IPS-15b (cell line): ENCODE data around the gene AHSP.
A peak's percentile ranks its signal among the peaks of the same experiment; 100 is the strongest.
"Not testable (repeated sequence)": the region's sequence is repeated elsewhere in the genome, so short reads cannot be mapped to it uniquely, and the experiment has no call there.

Source experiments
- H3K27me3 ChIP-seq: one replicate; pipeline ENCODE4 v1.6.1; 2013; ENCODE audit warnings: low read length; ENCODE audit not compliant: control insufficient read depth, insufficient read depth
- H3K36me3 ChIP-seq: one replicate; pipeline ENCODE4 v1.6.1; 2013; ENCODE audit warnings: low read length; ENCODE audit not compliant: control insufficient read depth, insufficient read depth
- H3K4me1 ChIP-seq: one replicate; pipeline ENCODE4 v1.6.1; 2013; ENCODE audit warnings: mild to moderate bottlenecking, low read length; ENCODE audit not compliant: control insufficient read depth, insufficient read depth
- H3K4me3 ChIP-seq: one replicate; pipeline ENCODE4 v1.5.1; 2013; ENCODE audit warnings: low read depth, low read length
- H3K9ac ChIP-seq: one replicate; pipeline ENCODE4 v1.6.1; 2013; ENCODE audit warnings: low read depth, mild to moderate bottlenecking, low read length
- H3K9me3 ChIP-seq: one replicate; pipeline ENCODE4 v1.6.1; 2013; ENCODE audit warnings: mild to moderate bottlenecking, low read length; ENCODE audit not compliant: control insufficient read depth, insufficient read depth

Gene AHSP, protein sequence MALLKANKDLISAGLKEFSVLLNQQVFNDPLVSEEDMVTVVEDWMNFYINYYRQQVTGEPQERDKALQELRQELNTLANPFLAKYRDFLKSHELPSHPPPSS

DNA sequence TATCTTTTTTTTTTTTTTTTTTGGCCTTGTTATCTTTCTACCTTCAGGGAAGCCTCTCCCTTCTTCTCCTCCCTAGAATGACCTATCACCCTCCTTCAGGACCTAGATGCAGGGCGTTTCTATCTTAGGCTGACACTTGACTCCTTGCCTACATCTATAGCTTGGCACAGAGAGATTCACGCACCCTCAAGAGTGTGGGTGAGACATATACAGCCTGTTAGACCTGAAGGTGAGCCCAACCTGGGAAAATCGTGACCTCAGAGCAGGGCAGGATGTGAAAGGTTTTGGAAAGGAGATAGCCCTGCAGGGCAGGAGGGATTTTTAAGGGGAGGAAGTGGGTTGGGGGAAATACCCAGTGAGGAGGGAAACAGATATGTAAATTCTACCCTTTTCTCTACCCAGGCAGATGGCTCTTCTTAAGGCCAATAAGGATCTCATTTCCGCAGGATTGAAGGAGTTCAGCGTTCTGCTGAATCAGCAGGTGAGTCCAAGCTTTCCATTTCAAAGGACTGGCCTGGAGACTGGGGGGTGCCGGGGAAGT lies at the start of gene AHSP:
TSS of gene AHSP (plus strand) at position 167 of the 541 bp plus-strand sequence. CDS start at position 407, 240 bp downstream.
- H3K36me3 ChIP-seq: no peaks in the 10 kb centered on the region
- no peaks in the 10 kb centered on the region for H3K9me3 ChIP-seq
- H3K4me1 ChIP-seq: peaks cover 21% of the 10 kb centered on the region
- H3K9ac ChIP-seq: no peak within 1 kb of the TSS
- peaks cover 47% of the 10 kb centered on the region for H3K27me3 ChIP-seq
- peak within 1 kb of the TSS; percentile 64 for H3K4me3 ChIP-seq

DNA sequence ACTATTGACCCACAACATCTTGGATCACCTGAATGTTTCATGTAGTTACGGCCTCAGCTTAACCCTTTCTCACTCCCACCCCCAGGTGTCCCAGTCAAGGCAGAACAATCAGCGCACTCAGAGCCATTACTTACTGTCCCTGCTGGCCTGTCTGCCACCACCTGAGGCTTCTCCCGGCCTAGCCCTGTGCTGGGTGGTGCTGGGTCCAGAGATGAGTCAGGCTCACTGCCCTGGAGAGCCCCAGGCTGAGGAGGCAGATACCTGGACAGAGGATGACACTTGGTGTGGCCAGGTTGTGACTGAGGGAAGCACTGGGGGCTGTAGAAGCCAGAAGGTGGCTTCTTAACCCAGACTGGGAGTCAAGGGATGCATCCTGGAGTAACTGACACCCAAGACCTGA lies 48.7 kb upstream of the AHSP start:
- Histone ChIP-seq H3K4me3 (no peak overlapping the region), H3K9ac (no peak overlapping the region), H3K4me1 (no peaks in the 10 kb centered on the region), H3K36me3 (no peaks in the 10 kb centered on the region), H3K9me3 (no peaks in the 10 kb centered on the region), H3K27me3 (peaks cover 58% of the 10 kb centered on the region)

DNA sequence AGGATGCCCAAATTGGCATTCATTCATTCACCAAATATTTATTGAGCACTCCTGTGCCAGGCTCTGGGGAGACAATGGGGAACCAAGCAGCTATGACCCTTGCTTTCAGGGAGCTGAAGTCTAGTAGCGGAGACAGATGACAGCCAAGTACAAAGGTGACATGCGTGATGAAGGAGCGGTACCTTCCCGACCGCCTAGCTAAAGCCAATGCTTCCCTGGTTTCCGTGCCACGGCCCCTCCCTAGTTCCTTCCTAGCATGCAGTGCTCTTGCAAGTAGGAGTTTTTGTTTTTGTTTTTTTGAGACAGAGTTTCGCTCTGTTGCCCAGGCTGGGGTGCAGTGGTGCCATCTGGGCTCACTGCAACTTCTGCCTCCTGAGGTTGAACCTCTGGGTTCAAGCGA lies 47.9 kb upstream of the AHSP start:
- H3K4me1 ChIP-seq: no peaks in the 10 kb centered on the region
- no peak overlapping the region for H3K4me3 ChIP-seq
- peaks cover 51% of the 10 kb centered on the region for H3K27me3 ChIP-seq
- H3K9ac ChIP-seq: no peak overlapping the region
- H3K9me3 ChIP-seq: no peaks in the 10 kb centered on the region
- H3K36me3 ChIP-seq: no peaks in the 10 kb centered on the region

DNA sequence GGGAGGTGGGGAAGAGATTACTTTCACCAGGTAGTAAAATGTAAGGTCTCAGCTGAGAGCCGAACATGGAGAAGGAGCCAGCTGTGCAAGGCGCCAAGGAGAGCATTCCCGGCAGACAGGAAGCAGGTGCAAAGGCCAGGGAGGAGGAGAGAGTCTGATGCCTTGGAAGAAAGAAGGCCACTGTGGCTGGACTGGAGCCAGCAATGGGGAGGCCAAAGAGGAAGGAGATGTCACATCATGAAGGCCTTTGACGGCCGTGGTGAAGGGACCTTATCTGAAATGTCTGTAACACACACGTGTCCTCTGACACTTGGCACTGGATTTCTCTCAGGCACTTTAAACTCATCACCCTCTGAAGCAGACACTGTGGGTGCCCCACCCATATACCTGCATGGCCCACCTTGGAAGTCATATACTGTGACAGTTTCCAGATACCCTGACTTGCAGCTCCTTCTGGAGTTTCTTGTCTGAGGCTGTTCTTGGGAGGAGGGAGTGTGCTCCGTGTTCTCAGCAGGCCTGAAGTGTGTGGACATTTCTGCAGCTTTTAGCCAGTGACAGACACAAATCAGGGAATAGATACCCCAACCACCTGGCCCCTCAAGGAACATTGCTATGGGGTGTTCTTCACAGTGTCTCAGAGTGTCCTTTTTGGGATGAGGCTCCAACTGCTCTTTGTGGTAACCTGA lies 46.7 kb upstream of the AHSP start:
- Histone ChIP-seq H3K36me3 (no peaks in the 10 kb centered on the region), H3K9ac (no peak overlapping the region), H3K4me3 (no peak overlapping the region), H3K27me3 (peaks cover 50% of the 10 kb centered on the region), H3K9me3 (no peaks in the 10 kb centered on the region), H3K4me1 (no peaks in the 10 kb centered on the region)

DNA sequence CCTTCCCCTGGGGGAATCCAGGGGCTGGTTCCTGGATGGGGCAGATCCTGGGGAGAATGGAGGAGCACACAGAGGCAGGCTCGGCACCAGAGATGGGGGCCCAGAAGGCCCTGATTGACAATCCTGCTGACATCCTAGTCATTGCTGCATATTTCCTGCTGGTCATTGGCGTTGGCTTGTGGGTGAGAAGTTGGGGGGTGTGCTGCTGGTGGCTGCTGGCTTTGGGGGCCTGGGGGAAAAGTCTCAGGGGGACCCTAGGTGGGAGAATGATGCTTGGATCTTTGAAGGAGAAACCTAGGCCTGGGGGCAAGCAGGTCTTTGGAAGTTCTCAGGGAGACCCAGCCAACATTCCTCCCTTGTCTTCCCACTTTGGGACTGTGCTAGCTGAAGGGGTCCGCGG lies 44.6 kb upstream of the AHSP start, which contains the start of gene SLC5A2:
TSS of gene SLC5A2 (plus strand) at position 43 of the 400 bp plus-strand sequence. CDS start at position 57, 14 bp downstream.
- no peaks in the 10 kb centered on the region for H3K36me3 ChIP-seq
- no peaks in the 10 kb centered on the region for H3K4me1 ChIP-seq
- H3K4me3 ChIP-seq: no peak within 1 kb of the TSS
- no peak within 1 kb of the TSS for H3K9ac ChIP-seq
- H3K9me3 ChIP-seq: no peaks in the 10 kb centered on the region
- H3K27me3 ChIP-seq: peaks cover 69% of the 10 kb centered on the region

DNA sequence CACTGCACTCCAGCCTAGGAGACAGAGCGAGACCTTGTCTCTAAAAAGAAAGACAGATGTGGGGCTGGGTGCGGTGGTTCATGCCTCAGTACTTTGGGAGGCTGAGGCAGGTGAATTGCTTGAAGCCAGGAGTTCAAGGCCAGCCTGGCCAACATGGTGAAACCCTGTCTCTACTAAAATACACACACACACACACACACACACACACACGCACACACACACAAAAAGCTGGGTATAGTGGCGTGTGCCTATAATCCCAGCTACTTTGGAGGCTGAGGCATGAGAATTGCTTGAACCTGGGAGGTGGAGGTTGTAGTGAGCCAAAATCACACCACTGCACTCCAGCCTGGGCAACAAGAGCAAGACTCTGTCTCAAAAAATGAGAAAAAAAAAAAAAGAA lies 43.7 kb upstream of the AHSP start:
- H3K4me1 ChIP-seq, H3K4me3 ChIP-seq, H3K9me3 ChIP-seq, H3K36me3 ChIP-seq, H3K9ac ChIP-seq: not testable (repeated sequence)
- H3K27me3 ChIP-seq: peaks cover 74% of the 10 kb centered on the region

DNA sequence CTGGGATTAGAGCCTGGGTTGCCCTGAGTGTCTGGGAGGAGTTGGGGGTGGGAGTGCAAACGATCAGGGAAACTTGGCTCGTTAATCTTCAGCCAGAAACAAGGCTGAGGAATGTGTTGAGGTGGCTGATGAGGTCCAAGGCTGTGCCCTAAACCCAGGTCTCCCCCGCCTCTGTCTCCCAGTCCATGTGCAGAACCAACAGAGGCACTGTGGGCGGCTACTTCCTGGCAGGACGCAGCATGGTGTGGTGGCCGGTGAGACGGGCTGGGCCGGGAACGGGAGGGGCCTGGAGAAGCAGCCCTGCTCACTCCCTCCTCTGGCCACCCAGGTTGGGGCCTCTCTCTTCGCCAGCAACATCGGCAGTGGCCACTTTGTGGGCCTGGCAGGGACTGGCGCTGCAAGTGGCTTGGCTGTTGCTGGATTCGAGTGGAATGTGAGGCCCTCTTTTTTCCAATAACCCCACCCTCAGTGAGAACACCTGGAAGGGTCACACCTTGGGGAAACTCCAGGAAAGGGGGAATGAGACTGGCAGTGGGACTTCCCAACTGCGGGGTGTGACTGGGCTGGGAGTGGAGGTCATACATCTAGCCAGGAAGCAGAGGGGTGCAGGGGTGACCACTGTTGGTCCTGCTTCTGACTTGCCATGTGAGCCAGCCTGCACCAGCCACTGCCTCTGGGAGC lies 43.1 kb upstream of the AHSP start:
- Histone ChIP-seq H3K9me3 (no peaks in the 10 kb centered on the region), H3K36me3 (peaks cover 3% of the 10 kb centered on the region), H3K4me1 (no peaks in the 10 kb centered on the region), H3K27me3 (peaks cover 74% of the 10 kb centered on the region), H3K4me3 (no peak overlapping the region), H3K9ac (no peak overlapping the region)

DNA sequence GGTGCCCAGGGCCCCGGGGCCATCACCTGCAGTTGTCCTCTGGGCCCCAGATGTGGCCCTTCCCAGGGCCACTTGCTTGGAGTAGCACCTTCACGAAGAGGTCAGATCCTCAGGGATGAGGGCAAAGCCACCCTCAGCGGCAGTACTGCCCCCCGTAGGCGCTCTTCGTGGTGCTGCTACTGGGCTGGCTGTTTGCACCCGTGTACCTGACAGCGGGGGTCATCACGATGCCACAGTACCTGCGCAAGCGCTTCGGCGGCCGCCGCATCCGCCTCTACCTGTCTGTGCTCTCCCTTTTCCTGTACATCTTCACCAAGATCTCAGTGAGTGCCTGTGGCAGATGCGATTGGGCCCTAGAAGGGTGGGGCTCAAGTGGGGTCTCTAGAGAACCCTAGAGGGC lies 42.1 kb upstream of the AHSP start:
- Histone ChIP-seq H3K9ac (no peak overlapping the region), H3K4me1 (no peaks in the 10 kb centered on the region), H3K4me3 (no peak overlapping the region), H3K27me3 (peaks cover 68% of the 10 kb centered on the region), H3K9me3 (no peaks in the 10 kb centered on the region), H3K36me3 (peaks cover 6% of the 10 kb centered on the region)

DNA sequence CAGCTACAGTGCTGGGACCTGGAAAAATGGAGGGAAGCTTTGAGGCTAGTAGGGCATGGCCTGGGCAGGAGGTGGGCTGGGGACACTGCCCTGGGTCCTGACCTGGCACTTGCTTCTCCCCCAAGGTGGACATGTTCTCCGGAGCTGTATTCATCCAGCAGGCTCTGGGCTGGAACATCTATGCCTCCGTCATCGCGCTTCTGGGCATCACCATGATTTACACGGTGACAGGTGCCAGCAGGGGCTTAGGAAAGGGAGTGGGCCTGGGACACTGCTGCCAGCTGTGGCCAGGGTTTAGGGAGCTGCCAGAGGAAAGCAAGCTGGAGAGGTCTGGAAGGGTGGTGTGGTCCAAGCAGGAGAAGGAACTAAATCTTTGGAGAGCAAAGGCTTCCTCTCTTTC lies 41.7 kb upstream of the AHSP start:
- H3K4me1 ChIP-seq: no peaks in the 10 kb centered on the region
- no peaks in the 10 kb centered on the region for H3K9me3 ChIP-seq
- H3K27me3 ChIP-seq: peaks cover 63% of the 10 kb centered on the region
- peaks cover 10% of the 10 kb centered on the region for H3K36me3 ChIP-seq
- H3K9ac ChIP-seq: no peak overlapping the region
- no peak overlapping the region for H3K4me3 ChIP-seq

DNA sequence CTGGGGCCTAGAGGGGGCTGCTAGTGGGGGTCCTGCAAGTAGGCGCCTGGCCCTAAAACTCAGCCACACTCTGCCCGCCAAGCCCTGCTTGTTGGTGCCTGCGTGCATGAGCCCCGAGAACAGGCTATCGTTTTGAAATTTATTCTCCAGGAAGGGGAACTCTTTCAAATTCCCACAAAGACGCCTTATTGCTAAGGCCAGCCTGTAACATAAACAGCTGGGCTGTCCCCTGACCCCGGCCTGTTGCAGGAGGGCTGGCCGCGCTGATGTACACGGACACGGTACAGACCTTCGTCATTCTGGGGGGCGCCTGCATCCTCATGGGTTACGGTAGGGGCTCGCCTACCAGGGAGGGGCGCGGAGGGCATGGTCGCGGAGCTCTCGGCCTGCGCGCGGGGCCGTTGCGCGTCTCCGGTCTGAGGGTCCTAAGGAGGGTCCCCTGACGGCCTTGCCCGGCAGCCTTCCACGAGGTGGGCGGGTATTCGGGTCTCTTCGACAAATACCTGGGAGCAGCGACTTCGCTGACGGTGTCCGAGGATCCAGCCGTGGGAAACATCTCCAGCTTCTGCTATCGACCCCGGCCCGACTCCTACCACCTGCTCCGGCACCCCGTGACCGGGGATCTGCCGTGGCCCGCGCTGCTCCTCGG lies 40.5 kb upstream of the AHSP start:
- H3K9ac ChIP-seq: no peak overlapping the region
- peaks cover 56% of the 10 kb centered on the region for H3K27me3 ChIP-seq
- peak overlapping the region; percentile 72 for H3K4me3 ChIP-seq
- no peaks in the 10 kb centered on the region for H3K9me3 ChIP-seq
- H3K4me1 ChIP-seq: no peaks in the 10 kb centered on the region
- H3K36me3 ChIP-seq: peaks cover 15% of the 10 kb centered on the region

DNA sequence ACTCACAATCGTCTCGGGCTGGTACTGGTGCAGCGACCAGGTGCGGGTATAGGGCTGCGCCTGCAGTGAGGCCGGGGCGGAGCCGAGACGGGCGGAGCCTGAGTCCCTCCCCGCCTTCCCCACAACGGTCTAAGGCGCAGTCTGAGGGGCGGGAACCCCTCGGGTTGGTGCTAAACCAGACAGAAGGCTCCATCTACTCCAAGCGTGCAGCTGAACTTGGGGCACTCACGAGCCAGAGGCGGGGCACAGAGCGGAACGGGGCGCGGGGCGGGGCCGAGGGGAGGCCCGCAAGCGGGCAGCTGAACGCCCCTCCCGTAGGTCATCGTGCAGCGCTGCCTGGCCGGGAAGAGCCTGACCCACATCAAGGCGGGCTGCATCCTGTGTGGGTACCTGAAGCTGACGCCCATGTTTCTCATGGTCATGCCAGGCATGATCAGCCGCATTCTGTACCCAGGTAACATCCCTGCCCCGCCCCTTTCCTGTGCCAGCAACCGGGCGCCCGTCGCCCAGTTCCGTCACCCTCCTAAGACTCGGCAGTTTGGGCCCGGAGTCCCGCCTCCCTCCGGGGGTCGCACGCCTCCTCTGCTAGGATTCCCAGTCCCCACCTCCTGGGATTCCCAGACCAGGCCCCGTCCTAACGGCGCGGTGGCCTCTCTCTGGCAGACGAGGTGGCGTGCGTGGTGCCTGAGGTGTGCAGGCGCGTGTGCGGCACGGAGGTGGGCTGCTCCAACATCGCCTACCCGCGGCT lies 39.8 kb upstream of the AHSP start:
- Histone ChIP-seq H3K9ac (no peak overlapping the region), H3K9me3 (no peaks in the 10 kb centered on the region), H3K36me3 (peaks cover 15% of the 10 kb centered on the region), H3K4me1 (no peaks in the 10 kb centered on the region), H3K4me3 (peak overlapping the region; percentile 72), H3K27me3 (peaks cover 49% of the 10 kb centered on the region)
